Colon (tissue), 2 donors: Measurements from ENCODE around the gene ERVV-1.
"Not testable (repeated sequence)": the region's sequence is repeated elsewhere in the genome, so short reads cannot be mapped to it uniquely, and the experiment has no call there.

Source experiments
- FAIRE-seq: peaks from 2 replicates; lab custom pipeline; 2012; peaks lifted over from hg19 to GRCh38; lab: Jason Lieb, UNC
- donor health status: control.
- donor health status: control.

The ERVV-1 gene

DNA sequence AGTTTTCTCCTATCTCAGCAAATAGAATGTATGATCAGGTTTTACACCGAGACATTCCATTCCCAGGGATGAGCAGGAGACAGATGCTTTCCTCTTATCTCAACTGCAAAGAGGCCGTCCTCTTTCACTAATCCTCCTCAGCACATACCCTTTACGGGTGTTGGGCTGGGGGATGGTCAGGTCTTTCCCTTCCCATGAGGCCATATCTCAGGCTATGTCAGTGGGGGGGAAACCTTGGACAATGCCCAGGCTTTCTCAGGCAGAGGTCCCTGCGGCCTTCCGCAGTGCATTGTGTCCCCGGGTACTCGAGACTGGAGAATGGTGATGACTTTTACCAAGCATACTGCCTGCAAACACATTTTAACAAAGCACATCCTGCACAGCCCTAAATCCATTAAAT is 14.6 kb downstream of the ERVV-1 start:
- FAIRE-seq: not testable (repeated sequence)

DNA sequence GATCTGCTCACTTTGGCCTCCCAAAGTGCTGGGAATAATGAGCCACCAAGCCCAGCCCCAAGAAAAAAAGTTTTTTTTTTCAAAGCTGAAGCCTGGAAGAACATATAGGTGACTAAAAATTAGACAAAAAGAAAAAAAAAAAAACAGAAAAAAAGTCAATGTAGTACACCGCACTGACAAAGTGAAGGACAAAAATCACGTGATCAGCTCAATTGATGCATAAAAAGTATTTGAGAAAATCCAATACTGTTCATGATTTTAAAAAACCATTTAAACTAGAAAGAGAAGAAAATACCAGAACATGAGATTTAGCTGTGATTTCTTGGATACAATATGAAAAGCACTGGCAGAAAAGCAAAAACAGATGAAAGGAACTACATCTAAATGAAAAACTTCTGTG is 20.3 kb downstream of the ERVV-1 start:
- no peak for FAIRE-seq

DNA sequence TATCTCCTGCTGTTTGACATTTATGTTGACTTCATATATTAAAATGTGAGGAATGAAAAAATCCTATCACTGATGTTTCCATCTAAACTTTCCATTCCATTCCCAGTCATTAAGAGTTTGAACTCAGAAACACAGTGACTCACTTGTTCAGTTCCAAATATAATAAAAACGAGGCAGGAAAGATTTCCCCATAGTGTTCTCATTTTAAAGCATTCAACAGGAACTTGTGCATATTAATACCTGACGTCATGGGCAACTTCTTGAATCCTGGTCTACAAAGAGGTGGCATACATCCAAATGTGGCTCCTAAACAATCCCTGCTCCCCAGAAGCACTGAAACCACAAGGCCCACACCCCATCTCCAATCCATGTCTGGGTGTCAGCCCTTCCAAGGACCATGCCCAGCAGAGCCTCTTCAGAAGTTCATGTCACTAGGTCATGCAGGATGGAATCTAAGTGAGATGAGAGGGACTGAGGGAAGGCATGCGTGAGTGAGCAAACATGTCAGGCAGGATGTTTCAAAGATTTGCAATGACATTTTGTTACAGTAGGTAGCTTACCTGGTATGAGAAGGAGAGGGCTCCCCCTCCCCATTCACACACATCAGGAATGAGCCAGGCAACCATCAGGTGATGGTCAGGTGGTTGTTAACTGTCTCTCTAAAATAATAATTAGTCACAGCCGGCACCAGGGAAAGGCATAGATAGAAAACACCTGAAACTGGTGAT is 21.4 kb downstream of the ERVV-1 start:
- no peak for FAIRE-seq

DNA sequence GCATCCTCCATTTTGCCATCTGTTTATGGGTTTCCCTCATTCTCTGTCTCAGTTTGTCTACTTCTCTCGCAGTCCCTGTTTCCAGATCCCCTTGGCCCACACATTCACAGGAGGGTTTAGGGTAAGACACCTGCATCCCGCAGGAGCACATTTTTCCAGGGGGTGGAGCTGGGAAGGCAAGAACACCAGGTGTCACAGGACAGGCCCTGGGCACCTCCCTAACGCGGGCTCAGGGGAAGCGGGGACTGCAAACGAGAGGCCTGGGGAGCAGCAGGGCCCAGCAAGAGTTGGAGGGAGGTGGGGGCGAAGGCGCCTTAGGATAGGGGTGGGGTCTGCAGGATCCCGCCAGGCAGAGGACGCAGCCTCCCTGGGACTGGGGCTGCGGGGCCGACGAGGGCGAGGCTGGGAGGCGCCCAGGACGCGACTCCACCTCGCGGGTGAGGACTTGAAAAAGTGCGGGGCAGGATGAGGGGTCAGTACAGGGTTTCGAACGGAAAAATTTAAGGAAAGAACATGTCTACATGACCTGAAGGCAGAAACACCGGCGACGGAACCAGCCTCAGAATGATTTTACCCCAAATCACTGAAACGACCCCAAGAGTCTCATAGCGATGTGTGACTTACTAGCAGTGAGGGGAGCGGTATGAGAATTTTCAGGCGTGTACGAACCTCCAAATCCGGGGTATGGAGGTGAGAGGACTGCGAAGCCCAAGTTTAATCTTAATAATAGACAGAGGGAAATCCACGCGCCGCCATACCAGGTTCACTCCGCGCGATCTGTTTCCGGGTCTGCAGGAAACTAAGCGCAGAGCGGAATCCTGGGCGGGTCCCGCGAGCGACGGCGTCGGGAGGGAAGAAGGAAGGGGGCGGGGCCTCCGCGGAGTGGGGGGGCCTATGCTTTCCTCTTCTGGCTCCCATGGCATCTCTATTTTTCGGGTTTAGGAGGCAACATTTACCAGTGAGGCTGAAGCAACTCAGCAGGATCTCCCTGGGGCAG is 23.7 kb downstream of the ERVV-1 start:
- no peak for FAIRE-seq

DNA sequence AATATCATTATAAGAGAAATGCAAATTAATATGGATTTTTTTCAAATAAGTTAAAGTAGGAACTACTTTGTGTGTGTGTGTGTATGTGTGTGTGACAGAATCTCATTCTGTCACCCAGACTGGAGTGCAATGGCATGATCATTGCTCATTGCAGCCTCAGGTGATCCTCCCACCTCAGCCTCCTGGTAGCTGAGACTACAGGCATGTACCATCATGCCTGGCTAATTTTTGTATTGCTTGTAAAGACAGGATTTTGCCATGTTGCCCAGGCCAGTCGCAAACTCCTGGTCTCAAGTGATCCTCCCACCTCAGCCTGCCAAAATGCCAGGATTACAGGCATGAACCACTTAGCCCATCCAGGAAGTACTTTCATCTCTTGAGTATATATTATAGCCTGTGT is 27.6 kb downstream of the ERVV-1 start:
- FAIRE-seq: no peak

DNA sequence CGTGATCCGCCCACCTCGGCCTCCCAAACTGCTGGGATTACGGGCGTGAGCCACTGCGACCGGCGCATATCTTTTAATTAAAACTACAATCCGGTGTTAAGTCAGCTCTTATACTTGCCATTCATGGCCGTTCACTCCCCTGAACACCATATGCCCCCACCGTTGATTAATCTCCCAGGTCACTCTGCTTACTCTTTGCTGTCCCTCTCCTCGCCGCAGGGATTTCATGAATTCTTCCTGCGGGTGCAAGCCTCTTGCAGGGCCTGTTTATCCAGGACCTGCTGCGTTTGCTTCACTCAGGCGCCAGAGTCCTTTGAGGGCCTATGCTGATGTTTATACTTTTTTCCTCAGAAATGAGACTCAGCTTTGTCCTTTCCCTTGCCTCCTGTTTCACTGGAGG is 31.8 kb downstream of the ERVV-1 start:
- FAIRE-seq: no peak

DNA sequence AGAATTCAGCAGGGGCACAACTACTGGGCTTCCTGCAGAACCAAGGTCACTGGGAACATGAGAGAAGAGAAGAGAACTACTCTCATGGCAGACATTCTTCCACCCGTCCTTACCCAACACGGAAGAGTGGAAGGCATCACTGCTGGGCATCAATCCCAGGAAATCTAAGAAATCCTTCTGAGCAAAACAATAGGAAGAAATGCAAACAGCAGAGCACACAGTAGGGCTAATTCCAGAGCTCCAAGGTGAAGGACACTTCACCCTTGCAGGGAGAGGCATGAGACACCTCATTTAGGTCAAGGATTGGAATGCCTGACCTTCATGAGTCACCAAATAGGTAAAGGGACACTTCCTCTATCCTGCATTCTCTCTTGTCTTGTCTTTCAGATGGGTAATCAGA is 33.7 kb downstream of the ERVV-1 start:
- no peak for FAIRE-seq

DNA sequence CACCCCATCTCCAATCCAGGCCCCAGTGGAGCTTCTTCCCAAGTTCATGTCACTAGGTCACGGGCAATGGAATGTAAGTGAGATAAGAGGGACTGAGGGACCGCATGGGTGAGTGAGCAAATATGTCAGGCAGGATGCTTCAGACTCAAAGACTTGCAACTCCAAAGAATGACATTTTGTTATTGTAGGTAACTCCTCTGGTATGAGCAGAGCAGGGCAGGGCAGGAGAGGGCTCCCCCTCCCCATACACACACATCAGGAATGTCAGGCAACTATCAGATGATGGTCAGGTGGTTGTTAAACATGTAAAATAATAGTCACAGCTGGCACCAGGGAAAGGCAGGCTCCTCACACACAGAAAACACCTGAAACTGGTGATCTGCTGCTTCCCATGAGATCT is 41.4 kb downstream of the ERVV-1 start:
- no peak for FAIRE-seq

DNA sequence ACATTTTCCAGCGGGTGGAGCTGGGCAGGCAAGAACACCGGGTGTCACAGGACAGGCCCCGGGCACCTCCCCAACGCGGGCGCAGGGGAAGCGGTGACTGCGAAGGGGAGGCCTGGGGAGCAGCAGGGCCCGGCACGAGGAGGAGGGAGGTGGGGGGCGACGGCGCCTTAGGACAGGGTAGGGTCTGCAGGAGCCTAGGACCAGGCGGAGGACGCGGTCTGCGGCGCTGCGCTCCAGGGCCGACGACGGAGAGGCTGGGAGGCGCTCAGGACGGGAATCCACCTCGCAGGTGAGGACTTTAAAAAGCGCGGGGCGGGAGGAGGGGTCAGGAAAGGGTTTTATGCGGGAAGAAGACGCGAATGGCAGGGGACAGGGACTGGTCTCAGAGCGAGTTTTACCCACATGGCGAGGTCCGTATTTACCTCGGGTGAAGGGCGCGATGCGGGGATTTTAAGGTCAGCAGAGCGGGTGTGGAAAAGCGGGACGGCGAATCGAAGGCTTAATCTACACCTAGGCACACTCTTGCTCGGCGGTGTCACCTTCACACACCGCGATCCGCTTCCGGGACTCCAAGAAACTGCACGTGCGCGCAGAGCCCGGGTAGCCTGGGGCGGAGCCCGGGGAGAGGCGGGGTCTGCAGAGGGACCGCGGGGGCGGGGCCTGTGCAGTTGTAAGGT is 44.3 kb downstream of the ERVV-1 start:
- no peak for FAIRE-seq
